Gastrocnemius medialis (tissue), 4 donors: ENCODE data around the gene CHTOP.

ENCODE experiments used
- CTCF ChIP-seq, 5 experiments: fragments of 450-650 bp in 3 of 5; fragments of 200-600 bp in 2 of 5; sonication (generic) in 2 of 5; IDR thresholded peaks in 4 of 5; conservative IDR thresholded peaks in 1 of 5; 1 replicate in 4 of 5; 2 replicates in 1 of 5; pipeline ENCODE4 v1.5.1; 2016 to 2019; ENCODE audit warnings: antibody characterized with exemption in 5 of 5, mild to moderate bottlenecking in 3 of 5, moderate library complexity in 3 of 5
- POLR2A ChIP-seq, 2 donors: fragments of 450-650 bp; IDR thresholded peaks; one replicate each; pipeline ENCODE4 v1.6.1; 2017; ENCODE audit warnings: antibody characterized with exemption in 2 of 2, mild to moderate bottlenecking in 2 of 2, moderate library complexity in 2 of 2

DNA sequence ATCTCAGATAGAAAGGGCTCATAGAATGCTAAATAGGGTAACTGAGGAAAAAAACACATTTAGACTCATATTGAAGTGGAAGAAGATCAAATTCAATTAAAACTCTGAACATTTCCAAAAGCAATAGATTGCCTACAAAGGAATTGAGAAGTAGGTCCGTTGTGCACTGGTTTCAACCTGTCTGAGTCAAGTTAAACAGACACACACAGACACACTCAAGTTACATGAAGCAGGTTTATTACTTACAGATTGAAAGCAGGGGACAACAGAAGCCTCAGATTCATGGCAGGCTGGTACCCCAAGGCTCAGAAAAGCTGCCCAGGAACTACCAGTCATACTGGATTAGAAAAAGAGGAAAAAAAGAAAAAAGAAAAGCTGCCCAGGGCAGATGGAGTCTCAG is 47.5 kb upstream of the CHTOP start:
- TF ChIP-seq POLR2A (IDR thresholded peaks at IDR 0.05) = no peak
- TF ChIP-seq CTCF (IDR thresholded peaks at IDR 0.05 in 4 of 5, conservative IDR thresholded peaks at IDR 0.05 in 1 of 5) = no peak
